ENCODE data around the gene OR2A14.

DNA sequence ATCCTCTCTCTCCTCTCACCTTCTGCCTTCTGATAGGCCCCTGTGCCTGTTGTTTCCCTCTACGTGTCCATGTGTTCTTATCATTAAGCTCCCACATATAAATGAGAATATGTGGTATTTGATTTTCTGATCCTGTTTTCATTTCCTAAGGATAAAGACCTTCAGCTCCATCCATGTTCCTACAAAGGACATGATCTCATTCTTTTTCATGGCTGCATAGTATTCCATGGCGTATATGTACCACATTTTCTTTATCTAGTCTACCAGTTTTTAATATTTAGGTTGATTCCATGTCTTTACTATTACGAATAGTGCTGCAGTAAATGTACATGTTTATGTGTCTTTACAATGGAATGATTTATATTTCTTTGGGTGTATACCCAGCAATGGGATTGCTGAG, 32.3 kb upstream of the OR2A14 start:
- TF ChIP-seq CTCF (conservative IDR thresholded peaks at IDR 0.05): no peak
- no peak for TF ChIP-seq EZH2 (IDR thresholded peaks at IDR 0.05; ENCODE audit: low read depth)

Measured in PC-9 (cell line).